ENCODE results near the gene HLA-G.

DNA sequence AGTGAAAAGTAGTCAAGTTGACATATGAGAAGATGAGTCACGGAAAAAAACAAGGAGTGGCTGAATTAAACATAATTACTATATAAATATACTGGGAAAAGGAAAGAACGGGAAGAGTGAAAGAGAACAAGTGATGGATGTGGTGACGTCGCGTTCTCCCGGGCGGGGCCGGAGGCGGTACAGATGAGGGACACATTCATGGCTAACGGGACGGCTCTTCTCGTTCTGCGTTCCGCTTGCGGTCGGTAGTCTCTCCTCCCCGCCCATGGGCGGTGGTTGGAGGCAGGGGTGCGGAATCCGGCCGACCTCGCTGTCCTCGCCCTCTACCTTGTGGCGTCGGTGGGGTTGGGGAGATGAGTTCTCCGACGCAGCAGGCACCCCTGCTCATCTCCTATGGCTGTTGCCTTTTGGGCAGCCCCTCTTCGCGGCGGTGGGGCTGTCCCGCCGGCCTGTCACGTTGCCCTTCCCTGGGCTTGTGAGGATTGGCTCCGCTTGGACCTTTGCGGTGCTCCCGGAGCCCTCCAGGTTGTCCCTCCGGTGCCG is 22.5 kb downstream of the HLA-G start:
- TF ChIP-seq CTCF (IDR thresholded peaks at IDR 0.05) = no peak
- no peak for TF ChIP-seq YY1 (IDR thresholded peaks at IDR 0.05; ENCODE audit: low read depth)
- no peak for TF ChIP-seq NFIC (IDR thresholded peaks at IDR 0.05; ENCODE audit: borderline replicate concordance)
- TF ChIP-seq CHD2 (IDR thresholded peaks at IDR 0.05; ENCODE audit: low read length, partially characterized antibody) = no peak
- no peak for TF ChIP-seq SIN3A (IDR thresholded peaks at IDR 0.05; ENCODE audit: borderline replicate concordance, low read depth, low read length)
- TF ChIP-seq, protein P1, sequence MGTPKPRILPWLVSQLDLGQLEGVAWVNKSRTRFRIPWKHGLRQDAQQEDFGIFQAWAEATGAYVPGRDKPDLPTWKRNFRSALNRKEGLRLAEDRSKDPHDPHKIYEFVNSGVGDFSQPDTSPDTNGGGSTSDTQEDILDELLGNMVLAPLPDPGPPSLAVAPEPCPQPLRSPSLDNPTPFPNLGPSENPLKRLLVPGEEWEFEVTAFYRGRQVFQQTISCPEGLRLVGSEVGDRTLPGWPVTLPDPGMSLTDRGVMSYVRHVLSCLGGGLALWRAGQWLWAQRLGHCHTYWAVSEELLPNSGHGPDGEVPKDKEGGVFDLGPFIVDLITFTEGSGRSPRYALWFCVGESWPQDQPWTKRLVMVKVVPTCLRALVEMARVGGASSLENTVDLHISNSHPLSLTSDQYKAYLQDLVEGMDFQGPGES (IDR thresholded peaks at IDR 0.05; ENCODE audit: low read depth, low read length) = no peak
- no peak for TF ChIP-seq NRF1 (IDR thresholded peaks at IDR 0.05; ENCODE audit: low read depth, low read length)
- TF ChIP-seq ZBTB33 (IDR thresholded peaks at IDR 0.05; ENCODE audit: borderline replicate concordance, low read depth) = no peak
- no peak for TF ChIP-seq POLR2AphosphoS5 (IDR thresholded peaks at IDR 0.05; ENCODE audit: low read depth, low read length)
- no peak for TF ChIP-seq EZH2phosphoT487 (IDR thresholded peaks at IDR 0.05; ENCODE audit: borderline replicate concordance, low read depth)
- no peak for TF ChIP-seq FOXJ3 (CRISPR knock-in tag; IDR thresholded peaks at IDR 0.05)

Data from SK-N-SH (cell line).